ENCODE measurements around the gene NPL. TPM values are rescaled to one million over a fixed set of nuclear protein-coding genes. Genes with fewer than 3 reads are reported as not detected.

The NPL gene
- 10 to 100 TPM in 2 of 4 donors, 1 to 10 TPM in 2; 6.6 to 18.9 (median 9.7) TPM for total RNA-seq

DNA sequence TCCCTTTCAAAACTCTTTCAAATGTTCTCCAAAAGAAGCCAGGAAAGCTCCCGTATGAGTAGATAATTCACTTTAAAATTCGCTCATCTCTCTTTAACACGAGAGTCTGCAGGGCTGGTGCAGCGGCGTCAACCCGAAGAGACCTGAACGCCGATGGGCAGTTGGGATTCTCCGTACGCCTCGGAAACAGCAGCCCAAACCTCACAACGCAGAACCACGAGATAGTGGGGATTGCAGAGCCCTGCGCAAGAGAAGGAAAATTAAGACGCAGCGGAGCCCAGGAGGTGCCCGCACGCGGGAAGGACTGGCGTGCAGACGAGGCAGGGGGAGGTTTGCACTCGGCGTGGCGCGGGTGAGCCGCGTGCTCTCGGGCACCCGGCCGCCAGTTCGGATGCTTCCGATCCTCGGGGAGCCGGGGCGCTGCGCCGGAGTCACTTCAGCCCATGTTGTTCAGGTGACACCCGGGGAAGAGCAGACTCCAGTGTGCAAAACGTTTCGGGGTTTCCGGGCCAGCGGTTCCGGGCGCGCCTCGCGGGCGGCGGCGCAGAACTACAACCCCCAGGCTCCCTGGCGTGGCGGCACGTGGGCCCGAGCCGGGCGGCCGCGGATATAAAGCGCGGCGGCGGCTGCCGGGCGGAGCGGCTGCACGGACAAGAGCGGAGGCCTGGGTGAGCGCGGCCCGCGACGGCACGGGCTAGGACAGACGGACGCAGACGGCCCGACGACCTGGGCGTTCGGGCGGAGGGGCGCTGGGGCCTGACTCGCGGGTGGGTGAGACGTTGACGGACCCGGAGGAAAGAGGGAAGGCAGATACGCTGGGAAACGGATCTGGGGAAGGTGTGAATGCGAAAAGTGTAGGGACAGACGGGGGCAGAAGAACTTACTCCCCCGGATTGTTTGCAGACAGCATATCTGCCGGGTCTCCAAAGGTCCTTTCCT is at the start of gene NPL:
NPL (plus strand) TSS at position 636 of the 939 bp plus-strand sequence. CDS start 4,599 bp downstream, outside the sequence.
- 0 to 1% methylated on average over 54 to 68 of the region's 93 CpGs for WGBS, 2 donors
- peak within 1 kb of the TSS; percentile 61 for H3K4me3 ChIP-seq (ENCODE audit: low read depth, poor library complexity, severe bottlenecking)
- no peak for TF ChIP-seq POLR2A (IDR thresholded peaks at IDR 0.05)
- TF ChIP-seq, protein P1, sequence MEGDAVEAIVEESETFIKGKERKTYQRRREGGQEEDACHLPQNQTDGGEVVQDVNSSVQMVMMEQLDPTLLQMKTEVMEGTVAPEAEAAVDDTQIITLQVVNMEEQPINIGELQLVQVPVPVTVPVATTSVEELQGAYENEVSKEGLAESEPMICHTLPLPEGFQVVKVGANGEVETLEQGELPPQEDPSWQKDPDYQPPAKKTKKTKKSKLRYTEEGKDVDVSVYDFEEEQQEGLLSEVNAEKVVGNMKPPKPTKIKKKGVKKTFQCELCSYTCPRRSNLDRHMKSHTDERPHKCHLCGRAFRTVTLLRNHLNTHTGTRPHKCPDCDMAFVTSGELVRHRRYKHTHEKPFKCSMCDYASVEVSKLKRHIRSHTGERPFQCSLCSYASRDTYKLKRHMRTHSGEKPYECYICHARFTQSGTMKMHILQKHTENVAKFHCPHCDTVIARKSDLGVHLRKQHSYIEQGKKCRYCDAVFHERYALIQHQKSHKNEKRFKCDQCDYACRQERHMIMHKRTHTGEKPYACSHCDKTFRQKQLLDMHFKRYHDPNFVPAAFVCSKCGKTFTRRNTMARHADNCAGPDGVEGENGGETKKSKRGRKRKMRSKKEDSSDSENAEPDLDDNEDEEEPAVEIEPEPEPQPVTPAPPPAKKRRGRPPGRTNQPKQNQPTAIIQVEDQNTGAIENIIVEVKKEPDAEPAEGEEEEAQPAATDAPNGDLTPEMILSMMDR (IDR thresholded peaks at IDR 0.05), result no peak
- DNase-seq (ENCODE audit: low spot score in 2 of 2), result peak; percentile 64 to 97
- intact Hi-C loops (cut with DNase I; ENCODE audit: low total_unique reads), result no loop called here

DNA sequence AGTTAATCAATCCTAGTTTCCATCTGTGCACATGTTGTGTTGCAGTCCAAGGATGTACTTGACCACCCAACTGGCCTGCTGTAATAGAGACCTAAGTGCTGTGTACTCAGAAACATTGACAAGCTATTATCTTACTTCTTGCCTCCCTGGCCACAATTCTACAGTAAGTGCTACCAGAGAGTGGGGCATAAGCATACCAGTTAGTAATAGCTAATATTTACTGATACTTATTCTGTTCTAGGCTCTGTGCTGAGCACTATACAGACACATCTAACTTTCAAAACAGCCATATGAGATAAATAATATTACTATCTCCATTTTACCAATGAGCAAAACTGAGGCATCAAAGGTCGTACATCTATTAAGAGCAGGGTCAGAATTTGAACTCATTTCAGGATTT is 49.5 kb upstream of the NPL start:
- DNase-seq (ENCODE audit: low spot score in 2 of 2), result no peak
- TF ChIP-seq, protein P1 (IDR thresholded peaks at IDR 0.05), result no peak
- TF ChIP-seq POLR2A (IDR thresholded peaks at IDR 0.05), result no peak
- intact Hi-C loops (cut with DNase I; ENCODE audit: low total_unique reads), result no loop called here
- 94 to 97% methylated on average over 1 of the region's 1 CpG for WGBS, 2 donors
- no peak overlapping the region for H3K4me3 ChIP-seq (ENCODE audit: low read depth, poor library complexity, severe bottlenecking)

GRCh38 chr1:182742780-182743179 is 46.8 kb upstream of the NPL start:
- intact Hi-C loops (cut with DNase I; ENCODE audit: low total_unique reads), result no loop called here
- DNase-seq (ENCODE audit: low spot score in 2 of 2), result no peak
- TF ChIP-seq, protein P1 (IDR thresholded peaks at IDR 0.05), result no peak
- TF ChIP-seq POLR2A (IDR thresholded peaks at IDR 0.05), result no peak

DNA sequence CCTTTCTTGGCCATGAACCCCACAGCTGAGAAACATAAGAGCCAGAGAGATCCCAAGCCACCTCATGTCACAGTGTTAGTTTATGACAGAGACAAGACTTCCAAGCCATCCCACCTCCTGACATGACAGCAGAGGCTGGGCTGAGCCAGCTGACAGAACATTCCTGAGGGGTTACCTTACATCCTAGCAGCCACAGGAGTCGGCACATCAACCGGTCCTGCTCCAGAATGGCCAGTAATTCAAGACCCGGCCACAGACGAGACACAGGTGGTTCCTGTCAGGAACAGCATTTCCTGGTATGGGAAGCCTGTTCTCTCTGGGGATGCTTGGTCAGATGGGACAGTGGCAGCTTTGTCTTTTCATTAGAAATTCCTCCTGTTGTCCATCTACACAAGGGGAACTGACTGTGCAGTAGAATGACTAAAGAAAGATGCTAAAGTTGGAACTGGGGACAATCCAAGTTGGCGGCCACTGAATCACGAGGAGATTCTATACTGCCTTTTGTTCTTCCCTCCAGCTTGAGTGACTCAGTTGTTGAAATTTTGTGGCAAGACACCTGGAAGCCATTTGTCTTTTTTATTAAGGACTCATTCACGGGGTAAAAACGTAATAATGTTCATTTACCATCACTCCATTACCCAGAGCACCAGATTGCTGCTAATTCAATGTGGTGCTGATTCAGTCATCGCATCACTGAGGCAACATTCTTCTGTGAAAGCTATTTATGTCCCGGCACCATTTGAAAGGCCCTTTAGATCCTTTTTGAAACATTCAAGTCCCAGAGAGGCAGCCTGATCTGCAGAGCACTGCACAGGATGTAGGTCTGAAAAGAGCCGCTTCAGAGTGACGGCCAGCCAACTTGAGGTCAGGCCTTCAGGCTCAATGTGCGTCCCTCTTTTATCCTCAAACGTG is 37.2 kb upstream of the NPL start:
- no peak for DNase-seq (ENCODE audit: low spot score in 2 of 2)
- intact Hi-C loops (cut with DNase I; ENCODE audit: low total_unique reads), result no loop called here
- no peak overlapping the region for H3K4me3 ChIP-seq (ENCODE audit: low read depth, poor library complexity, severe bottlenecking)
- 65 to 75% methylated on average over 14 of the region's 14 CpGs for WGBS, 2 donors
- no peak for TF ChIP-seq POLR2A (IDR thresholded peaks at IDR 0.05)
- TF ChIP-seq, protein P1 (IDR thresholded peaks at IDR 0.05), result no peak

More at GRCh38 chr1:182742780-182743179, 46.8 kb upstream of the NPL start:
- 96 to 98% methylated on average over 1 of the region's 1 CpG for WGBS, 2 donors
- H3K4me3 ChIP-seq (ENCODE audit: low read depth, poor library complexity, severe bottlenecking), result no peak overlapping the region

GRCh38 chr1:182754087-182754486 is 35.5 kb upstream of the NPL start:
- DNase-seq (ENCODE audit: low spot score in 2 of 2), result no peak
- no peak overlapping the region for H3K4me3 ChIP-seq (ENCODE audit: low read depth, poor library complexity, severe bottlenecking)
- WGBS, 2 donors, result 61 to 65% methylated on average over 7 of the region's 7 CpGs
- intact Hi-C loops (cut with DNase I; ENCODE audit: low total_unique reads), result no loop called here
- no peak for TF ChIP-seq POLR2A (IDR thresholded peaks at IDR 0.05)
- TF ChIP-seq, protein P1 (IDR thresholded peaks at IDR 0.05), result no peak
